NOMO-1 treated with DMSO at 0.1 percent for 48 hours (cell line): Measurements from ENCODE around the gene MLLT6.

Experiments used
- DNase-seq: peaks from one replicate; lab custom pipeline; 2025; ENCODE audit not compliant: unreplicated experiment; lab: John Stamatoyannopoulos, UW

MLLT6 gene

GRCh38 chr17:38706505-38707216 is 1.6 kb downstream of the MLLT6 start:
- no peak for DNase-seq

- DNase-seq, result no peak
Observed at GRCh38 chr17:38707678-38708351, 2.7 kb downstream of the MLLT6 start.

DNA sequence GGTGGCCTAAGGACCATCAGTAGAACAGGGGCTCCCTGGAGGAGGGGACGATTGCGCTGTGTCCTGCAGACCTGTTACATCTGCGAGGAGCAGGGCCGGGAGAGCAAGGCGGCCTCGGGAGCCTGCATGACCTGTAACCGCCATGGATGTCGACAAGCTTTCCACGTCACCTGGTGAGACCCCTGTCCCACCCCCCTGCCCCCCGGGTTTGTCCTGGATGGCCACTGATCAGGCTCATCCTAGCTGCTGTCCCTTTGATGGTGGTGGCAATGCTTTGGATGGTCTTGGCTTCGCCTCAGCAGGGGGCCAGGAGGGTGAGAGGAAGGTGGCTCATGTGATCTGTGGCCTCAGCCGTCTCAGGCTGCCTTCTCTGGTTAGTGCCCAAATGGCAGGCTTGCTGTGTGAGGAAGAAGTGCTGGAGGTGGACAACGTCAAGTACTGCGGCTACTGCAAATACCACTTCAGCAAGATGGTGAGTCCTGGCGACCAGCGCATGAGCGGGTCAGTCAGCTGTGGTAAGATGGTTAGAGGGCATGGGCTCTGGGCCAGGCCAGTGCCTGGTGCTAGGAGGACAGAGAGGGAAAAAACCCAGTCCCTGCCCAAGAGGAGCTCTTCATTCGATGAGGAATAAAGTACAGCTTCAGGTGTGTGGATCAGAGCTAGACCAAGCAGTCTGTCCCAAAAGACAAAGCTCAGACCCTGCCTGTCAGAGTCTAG is 4.2 kb downstream of the MLLT6 start:
- DNase-seq, result no peak

DNA sequence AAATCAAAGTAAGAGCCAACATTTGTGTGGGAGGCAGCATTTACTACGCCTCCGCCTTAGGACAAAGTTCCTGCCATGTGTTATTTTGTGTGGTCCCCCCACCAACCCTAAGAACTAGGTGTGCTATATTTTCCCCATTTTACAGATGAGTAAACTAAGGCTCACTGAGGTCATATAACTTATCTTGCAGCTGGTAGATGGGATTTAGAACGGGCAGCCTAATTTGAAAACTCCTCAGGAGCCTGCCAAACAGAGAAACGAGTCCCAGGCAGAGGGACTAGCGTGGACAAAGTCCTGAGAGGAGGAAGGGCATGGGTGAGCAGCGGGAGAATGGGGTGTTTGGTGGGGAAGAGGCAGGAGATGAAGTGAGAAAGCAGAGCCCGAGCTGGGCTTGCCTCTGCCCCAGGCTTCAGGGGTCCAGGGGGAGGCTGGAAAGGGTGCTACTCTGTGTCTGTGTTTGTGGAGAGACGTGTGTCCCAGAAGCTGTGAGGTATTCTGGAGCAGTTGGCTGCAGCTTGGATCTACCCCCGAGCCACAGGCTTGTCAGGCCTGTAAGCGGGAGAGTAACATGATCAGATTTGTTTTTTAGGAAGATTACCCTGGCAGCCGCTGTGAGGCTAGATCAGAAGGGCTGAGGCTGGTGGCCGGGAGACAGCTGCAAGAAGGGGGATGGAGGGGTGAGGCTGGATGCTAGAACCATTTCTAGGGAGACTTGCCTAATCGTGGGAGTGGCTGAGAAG is 5.0 kb downstream of the MLLT6 start:
- DNase-seq, result no peak

DNA sequence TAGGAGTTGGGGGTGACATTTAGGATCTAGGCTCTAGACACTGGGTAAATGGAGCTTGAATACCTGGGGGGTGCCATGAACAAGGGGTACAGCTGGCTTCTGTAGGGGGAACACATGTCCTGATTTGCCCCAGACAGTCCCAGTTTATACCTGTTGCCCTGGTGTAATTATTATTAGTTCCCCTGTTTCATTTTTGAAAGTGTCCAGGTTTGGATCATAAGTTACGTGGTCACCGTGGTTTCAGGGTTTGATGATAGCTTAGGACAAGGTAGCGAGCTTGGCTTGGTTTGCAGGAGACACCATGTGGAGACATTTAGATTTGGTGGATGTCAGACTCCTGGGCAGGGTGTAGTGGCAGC is 5.5 kb downstream of the MLLT6 start:
- no peak for DNase-seq

DNA sequence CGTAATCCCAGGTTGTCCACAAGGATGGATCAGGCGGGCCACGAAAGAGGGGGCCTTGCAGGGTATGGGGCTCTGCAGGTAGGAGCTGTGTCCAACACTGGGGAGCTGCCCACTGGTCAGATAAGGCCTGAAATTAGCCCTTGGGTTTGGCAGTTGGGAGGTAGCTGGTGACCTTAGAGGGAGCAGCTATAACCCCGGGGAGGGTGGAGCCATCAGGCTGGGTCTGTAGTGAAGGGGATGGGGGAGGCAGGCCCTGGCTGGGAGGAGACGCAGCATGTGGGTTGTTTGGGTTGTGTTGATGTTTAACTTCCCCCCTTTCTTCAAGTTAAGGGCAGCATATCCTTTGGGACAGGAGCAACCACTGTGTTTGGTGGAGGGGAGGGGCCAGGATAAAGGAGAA is 5.9 kb downstream of the MLLT6 start:
- no peak for DNase-seq

GRCh38 chr17:38711792-38712571 is 6.9 kb downstream of the MLLT6 start:
- DNase-seq, result no peak

DNA sequence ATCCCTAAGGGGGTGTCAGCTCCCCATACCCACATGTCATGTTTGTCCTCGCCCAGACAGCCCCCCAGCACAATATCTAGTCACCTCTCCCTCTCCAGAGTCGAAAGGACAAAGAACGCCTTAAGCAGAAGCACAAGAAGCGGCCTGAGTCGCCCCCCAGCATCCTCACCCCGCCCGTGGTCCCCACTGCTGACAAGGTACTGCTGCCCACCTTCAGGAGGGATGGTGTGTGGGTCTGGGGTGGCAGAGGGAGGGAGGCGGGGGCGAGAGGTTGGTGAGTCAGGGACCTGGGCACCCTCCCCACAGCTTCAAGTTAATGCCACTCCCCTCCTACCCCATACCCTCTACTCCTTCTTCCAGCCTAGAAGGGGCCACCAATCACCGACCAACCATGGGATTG is 7.5 kb downstream of the MLLT6 start:
- DNase-seq, result no peak

GRCh38 chr17:38713456-38714075 is 8.5 kb downstream of the MLLT6 start:
- no peak for DNase-seq

- DNase-seq, result no peak
Observed at GRCh38 chr17:38715216-38715943, 10.3 kb downstream of the MLLT6 start.

- no peak for DNase-seq
Observed at GRCh38 chr17:38716368-38717005, 11.4 kb downstream of the MLLT6 start.

DNA sequence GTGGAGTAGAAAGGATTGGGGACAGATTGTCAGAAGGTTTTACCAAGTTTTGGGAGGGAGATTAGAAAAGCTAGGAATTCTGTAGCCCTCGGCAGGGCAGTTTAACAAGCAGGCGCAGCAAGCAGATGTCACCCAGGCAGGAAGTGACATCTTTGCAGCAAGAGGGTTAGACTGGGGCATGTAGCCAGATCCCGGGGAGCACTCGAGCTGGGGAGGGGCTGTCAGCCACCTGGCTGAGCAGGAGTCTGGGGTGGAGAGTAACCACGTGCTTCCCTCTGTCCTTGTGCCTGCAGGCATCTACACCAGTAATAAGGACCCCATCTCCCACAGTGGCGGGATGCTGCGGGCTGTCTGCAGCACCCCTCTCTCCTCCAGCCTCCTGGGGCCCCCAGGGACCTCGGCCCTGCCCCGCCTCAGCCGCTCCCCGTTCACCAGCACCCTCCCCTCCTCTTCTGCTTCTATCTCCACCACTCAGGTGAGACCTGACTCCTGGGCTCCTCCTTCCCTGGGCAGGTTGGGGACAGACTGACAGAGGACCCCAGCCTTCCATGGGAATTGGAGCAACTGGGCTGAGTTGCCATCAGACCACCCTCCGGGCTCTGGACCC is 12.2 kb downstream of the MLLT6 start:
- DNase-seq, result no peak

DNA sequence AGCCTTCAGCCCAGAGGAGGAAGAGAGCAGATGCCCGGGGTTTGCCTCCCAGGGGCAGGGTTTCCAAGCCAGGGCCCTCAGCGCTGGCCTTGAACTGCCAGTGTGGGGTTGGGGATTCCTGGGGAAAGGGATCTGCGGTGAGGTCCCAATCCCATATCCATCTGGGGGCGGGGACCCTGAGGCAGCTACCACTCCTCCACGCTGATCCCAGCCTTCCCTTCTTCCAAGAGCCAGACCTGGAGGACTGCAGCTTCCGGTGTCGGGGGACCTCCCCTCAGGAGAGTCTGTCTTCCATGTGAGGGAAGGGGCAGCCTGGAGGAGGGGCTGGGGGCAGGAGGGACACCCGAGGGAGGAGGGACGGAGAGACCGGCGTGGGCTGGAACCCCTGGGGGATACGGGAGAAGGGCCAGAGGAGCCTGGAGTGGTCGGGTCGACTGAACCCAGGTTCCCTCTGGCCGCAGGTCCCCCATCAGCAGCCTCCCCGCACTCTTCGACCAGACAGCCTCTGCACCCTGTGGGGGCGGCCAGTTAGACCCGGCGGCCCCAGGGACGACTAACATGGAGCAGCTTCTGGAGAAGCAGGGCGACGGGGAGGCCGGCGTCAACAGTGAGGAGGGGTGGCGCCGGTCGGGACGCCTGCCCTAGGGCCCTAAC is 14.3 kb downstream of the MLLT6 start:
- DNase-seq, result no peak

DNA sequence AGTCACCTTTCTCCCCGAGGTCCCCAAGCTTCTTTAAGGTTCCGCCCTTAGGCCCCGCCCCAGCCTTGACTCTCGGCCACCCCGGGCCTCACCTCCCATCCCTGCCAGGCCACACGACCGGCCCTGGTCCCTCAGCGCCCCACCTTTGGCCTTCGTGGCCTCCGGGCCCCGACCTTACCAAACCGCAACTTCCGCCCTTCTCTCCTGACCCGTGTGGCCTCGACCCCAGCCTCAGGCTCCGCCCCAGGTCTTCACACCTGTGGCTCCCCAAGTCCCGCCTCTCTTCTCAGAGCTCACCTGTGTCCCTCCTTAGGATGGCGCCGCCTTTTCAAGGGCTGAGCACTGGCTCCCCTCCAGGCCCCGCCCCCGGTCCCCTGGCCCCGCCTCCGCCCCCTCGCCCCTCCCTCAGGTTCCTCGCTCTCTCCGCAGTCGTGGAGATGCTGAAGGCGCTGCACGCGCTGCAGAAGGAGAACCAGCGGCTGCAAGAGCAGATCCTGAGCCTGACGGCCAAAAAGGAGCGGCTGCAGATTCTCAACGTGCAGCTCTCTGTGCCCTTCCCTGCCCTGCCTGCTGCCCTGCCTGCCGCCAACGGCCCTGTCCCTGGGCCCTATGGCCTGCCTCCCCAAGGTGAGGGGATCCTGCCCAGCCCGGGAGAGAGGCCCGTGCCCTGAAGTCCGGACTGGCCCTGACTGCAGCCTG is 15.0 kb downstream of the MLLT6 start:
- DNase-seq, result no peak

DNA sequence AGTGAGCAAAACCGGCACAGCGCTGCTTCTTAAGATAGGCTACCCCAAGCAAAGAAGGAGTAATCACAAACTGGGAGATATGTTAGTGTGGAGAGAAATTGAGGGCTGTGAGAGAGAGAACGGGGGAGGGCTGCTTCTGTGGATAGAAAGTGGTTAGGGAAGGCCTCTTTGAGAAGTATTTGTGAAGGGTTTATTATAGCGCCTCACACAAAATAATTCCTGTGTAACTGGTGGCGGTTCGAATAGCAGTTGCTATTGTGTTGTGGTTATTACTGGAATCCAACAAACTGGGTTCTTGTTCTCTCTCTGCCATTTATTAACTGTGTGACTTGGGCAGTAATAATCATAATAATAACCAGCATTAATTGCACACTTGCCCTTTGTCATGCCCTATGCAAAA is 15.9 kb downstream of the MLLT6 start:
- DNase-seq, result no peak

GRCh38 chr17:38721802-38722201 is 16.7 kb downstream of the MLLT6 start:
- DNase-seq, result no peak

- DNase-seq, result no peak
Observed at GRCh38 chr17:38724337-38724988, 19.4 kb downstream of the MLLT6 start.
